Measurements from ENCODE around the gene ZBTB5. TPM values are rescaled to one million over a fixed set of nuclear protein-coding genes. Genes with fewer than 3 reads are reported as not detected.

Gene ZBTB5
- total RNA-seq, 1 experiment from 2014 or later: 5.8 TPM

DNA sequence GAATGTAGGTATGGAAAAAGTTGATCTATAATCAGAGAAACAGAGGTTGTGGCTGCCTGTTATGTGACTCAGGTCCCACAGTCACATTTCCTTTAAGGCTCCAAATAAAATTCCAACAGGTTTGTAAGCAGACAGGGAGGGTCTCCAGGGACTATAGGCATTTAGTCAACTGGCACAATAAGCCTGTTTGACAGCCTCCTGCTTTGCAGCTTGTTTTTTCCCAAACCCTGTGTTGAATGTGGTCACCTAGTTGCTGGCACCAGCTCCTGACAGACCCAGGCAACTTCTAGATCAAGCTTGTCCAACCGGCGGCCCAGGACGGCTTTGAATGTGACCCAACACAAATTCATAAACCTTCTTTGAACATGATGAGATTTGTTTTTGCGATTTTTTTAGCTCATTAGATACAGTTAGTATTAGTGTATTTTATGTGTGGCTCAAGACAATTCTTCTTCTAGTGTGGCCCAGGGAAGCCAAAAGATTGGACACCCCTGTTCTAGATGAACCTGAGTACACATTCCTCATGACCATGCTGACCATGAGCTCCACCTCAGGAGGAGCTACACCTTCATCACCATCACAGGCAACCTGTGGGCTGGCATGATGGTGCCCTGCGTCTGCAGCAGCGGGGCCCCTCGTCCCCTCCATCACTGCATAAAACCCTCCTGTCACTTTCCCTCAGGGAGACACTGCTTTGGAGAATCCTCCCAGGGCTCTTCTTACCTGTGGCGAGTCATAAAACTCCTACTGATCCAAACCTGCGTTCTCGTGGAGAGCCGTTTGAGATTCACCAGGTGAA, 58.4 kb downstream of the ZBTB5 start:
- H3K9me2 ChIP-seq (replicated peaks; ENCODE audit: low read length): no peaks in the 10 kb centered on the region
- H3K79me2 ChIP-seq (ENCODE audit: low read length): no peaks in the 10 kb centered on the region
- H3K9me3 ChIP-seq (ENCODE audit: low read length): no peaks in the 10 kb centered on the region
- intact Hi-C loops (cut with micrococcal nuclease): no loop called here
- CTCF ChIA-PET: no interaction called here
- no peaks in the 10 kb centered on the region for H3K4me1 ChIP-seq (ENCODE audit: insufficient read depth, low read length)
- DNase-seq (peak; percentile 13), ATAC-seq (no peak)
- H3K36me3 ChIP-seq (ENCODE audit: low read depth, low read length): no peaks in the 10 kb centered on the region
- no peak overlapping the region for H2AFZ ChIP-seq (ENCODE audit: low read length)
- no TSS peak for BruUV-seq (replicated peaks)
- H3F3A ChIP-seq (ENCODE audit: low read length, unreplicated experiment): no peaks in the 10 kb centered on the region
- H3K9ac ChIP-seq (ENCODE audit: low read length): no peak overlapping the region
- TF ChIP-seq, protein P1, sequence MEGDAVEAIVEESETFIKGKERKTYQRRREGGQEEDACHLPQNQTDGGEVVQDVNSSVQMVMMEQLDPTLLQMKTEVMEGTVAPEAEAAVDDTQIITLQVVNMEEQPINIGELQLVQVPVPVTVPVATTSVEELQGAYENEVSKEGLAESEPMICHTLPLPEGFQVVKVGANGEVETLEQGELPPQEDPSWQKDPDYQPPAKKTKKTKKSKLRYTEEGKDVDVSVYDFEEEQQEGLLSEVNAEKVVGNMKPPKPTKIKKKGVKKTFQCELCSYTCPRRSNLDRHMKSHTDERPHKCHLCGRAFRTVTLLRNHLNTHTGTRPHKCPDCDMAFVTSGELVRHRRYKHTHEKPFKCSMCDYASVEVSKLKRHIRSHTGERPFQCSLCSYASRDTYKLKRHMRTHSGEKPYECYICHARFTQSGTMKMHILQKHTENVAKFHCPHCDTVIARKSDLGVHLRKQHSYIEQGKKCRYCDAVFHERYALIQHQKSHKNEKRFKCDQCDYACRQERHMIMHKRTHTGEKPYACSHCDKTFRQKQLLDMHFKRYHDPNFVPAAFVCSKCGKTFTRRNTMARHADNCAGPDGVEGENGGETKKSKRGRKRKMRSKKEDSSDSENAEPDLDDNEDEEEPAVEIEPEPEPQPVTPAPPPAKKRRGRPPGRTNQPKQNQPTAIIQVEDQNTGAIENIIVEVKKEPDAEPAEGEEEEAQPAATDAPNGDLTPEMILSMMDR (conservative IDR thresholded peaks at IDR 0.05; ENCODE audit: low read depth, low read length): no peak
- TF ChIP-seq EZH2 (IDR thresholded peaks at IDR 0.05; ENCODE audit: low read length, unreplicated experiment) (no peak), EZH2phosphoT487 (IDR thresholded peaks at IDR 0.05; ENCODE audit: borderline replicate concordance, low read length) (no peak)
- POLR2A ChIA-PET (ENCODE audit: unreplicated experiment): no interaction called here
- H3K4me3 ChIP-seq (ENCODE audit: low read length): no peak overlapping the region
- no peak overlapping the region for H3K4me2 ChIP-seq (ENCODE audit: low read length)
- no peaks in the 10 kb centered on the region for H3K27me3 ChIP-seq (ENCODE audit: low read length)
- no peak overlapping the region for H3K27ac ChIP-seq (ENCODE audit: low read length)
- H4K20me1 ChIP-seq (ENCODE audit: low read length): no peaks in the 10 kb centered on the region

GRCh38 chr9:37405764-37406380, 59.4 kb downstream of the ZBTB5 start:
- Histone ChIP-seq H3K27me3 (ENCODE audit: low read length) (no peaks in the 10 kb centered on the region), H2AFZ (ENCODE audit: low read length) (no peak overlapping the region), H3K9ac (ENCODE audit: low read length) (no peak overlapping the region), H3K9me2 (replicated peaks; ENCODE audit: low read length) (no peaks in the 10 kb centered on the region), H3K79me2 (ENCODE audit: low read length) (no peaks in the 10 kb centered on the region), H3K4me3 (ENCODE audit: low read length) (no peak overlapping the region), H3K9me3 (ENCODE audit: low read length) (no peaks in the 10 kb centered on the region), H3F3A (ENCODE audit: low read length, unreplicated experiment) (no peaks in the 10 kb centered on the region), H3K4me1 (ENCODE audit: insufficient read depth, low read length) (no peaks in the 10 kb centered on the region), H3K27ac (ENCODE audit: low read length) (no peak overlapping the region), H4K20me1 (ENCODE audit: low read length) (no peaks in the 10 kb centered on the region), H3K36me3 (ENCODE audit: low read depth, low read length) (no peaks in the 10 kb centered on the region), H3K4me2 (ENCODE audit: low read length) (no peak overlapping the region)
- no peak for ATAC-seq
- no peak for DNase-seq
- intact Hi-C loops (cut with micrococcal nuclease): no loop called here
- CTCF ChIA-PET: no interaction called here
- no peak for TF ChIP-seq EZH2phosphoT487 (IDR thresholded peaks at IDR 0.05; ENCODE audit: borderline replicate concordance, low read length)
- TF ChIP-seq, protein P1 (conservative IDR thresholded peaks at IDR 0.05; ENCODE audit: low read depth, low read length): no peak
- no TSS peak for BruUV-seq (replicated peaks)
- POLR2A ChIA-PET (ENCODE audit: unreplicated experiment): no interaction called here

DNA sequence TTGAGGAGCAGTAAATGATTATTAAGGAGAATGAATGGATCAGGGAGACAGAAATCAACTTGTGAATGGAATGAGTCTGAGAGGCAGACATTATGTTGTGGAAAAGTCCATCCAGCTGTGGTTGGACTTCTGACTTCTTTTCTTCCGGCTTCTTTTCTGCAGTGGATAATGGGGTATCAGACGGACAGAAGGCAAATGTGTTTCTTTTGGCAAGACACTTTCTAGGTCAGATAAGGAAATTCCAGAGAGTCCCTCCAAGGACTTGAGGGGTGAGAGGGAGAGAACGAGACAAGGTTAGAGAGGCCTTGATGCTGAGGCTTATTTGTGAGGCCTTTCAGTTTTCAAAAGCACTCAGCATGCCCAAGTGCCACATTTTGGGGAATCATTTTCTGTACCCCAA, 59.9 kb downstream of the ZBTB5 start:
- CTCF ChIA-PET: no interaction called here
- no peaks in the 10 kb centered on the region for H3F3A ChIP-seq (ENCODE audit: low read length, unreplicated experiment)

More for the DNA sequence above, 59.9 kb downstream of the ZBTB5 start:
- Histone ChIP-seq H3K36me3 (ENCODE audit: low read depth, low read length) (no peaks in the 10 kb centered on the region), H3K9ac (ENCODE audit: low read length) (no peak overlapping the region), H3K9me3 (ENCODE audit: low read length) (no peaks in the 10 kb centered on the region), H3K79me2 (ENCODE audit: low read length) (no peaks in the 10 kb centered on the region), H3K9me2 (replicated peaks; ENCODE audit: low read length) (no peaks in the 10 kb centered on the region), H3K27me3 (ENCODE audit: low read length) (no peaks in the 10 kb centered on the region), H3K27ac (ENCODE audit: low read length) (no peak overlapping the region), H4K20me1 (ENCODE audit: low read length) (no peaks in the 10 kb centered on the region), H3K4me3 (ENCODE audit: low read length) (no peak overlapping the region), H3K4me1 (ENCODE audit: insufficient read depth, low read length) (no peaks in the 10 kb centered on the region), H3K4me2 (ENCODE audit: low read length) (no peak overlapping the region), H2AFZ (ENCODE audit: low read length) (no peak overlapping the region)
- intact Hi-C loops (cut with micrococcal nuclease): no loop called here
- no TSS peak for BruUV-seq (replicated peaks)
- ATAC-seq: no peak
- no peak for DNase-seq
- POLR2A ChIA-PET (ENCODE audit: unreplicated experiment): no interaction called here
- no peak for TF ChIP-seq EZH2 (IDR thresholded peaks at IDR 0.05; ENCODE audit: low read length, unreplicated experiment)
- no peak for TF ChIP-seq EZH2phosphoT487 (IDR thresholded peaks at IDR 0.05; ENCODE audit: borderline replicate concordance, low read length)
- TF ChIP-seq, protein P1 (conservative IDR thresholded peaks at IDR 0.05; ENCODE audit: low read depth, low read length): no peak

Data from PC-3 (cell line).